ENCODE results near the gene CLSTN1. TPM values are rescaled to one million over a fixed set of nuclear protein-coding genes. Genes with fewer than 3 reads are reported as not detected.

CLSTN1 gene
- total and polyA plus RNA-seq, 5 experiments from 2014 or later, result 10.7 to 63.1 (median 32.3) TPM

Other genes with a start within 250 kb of the CLSTN1 start
- gene TMEM201, start 235.1 kb downstream of the CLSTN1 start, total RNA-seq, result 1 to 10 TPM; 8.8 to 9.2 TPM
- 1 to 10 TPM in 2 of 3 donors, under 1 TPM in 1; 0.73 to 2.2 (median 1.1) TPM for gene TMEM201, start 235.1 kb downstream of the CLSTN1 start, polyA plus RNA-seq
- gene PIK3CD, start 172.2 kb downstream of the CLSTN1 start, total RNA-seq, result 100 to 1,000 TPM; 334 to 343 TPM
- gene PIK3CD, start 172.2 kb downstream of the CLSTN1 start, polyA plus RNA-seq, result 100 to 1,000 TPM in 1 of 3 donors, 10 to 100 TPM in 2; 56.8 to 166 (median 87.4) TPM
- 1 to 10 TPM; 7.5 to 8.9 TPM for gene CTNNBIP1, start 86.3 kb upstream of the CLSTN1 start, total RNA-seq
- gene CTNNBIP1, start 86.3 kb upstream of the CLSTN1 start, polyA plus RNA-seq, result 10 to 100 TPM in 1 of 3 donors, 1 to 10 TPM in 2; 7.0 to 17.1 (median 9.9) TPM
- gene LZIC, start 119.4 kb upstream of the CLSTN1 start, total RNA-seq, result 10 to 100 TPM; 28.8 to 31.5 TPM
- gene LZIC, start 119.4 kb upstream of the CLSTN1 start, polyA plus RNA-seq, result 10 to 100 TPM; 34.2 to 39.8 (median 38.0) TPM
- 1 to 10 TPM; 8.1 to 9.3 TPM for gene NMNAT1, start 119.5 kb upstream of the CLSTN1 start, total RNA-seq
- gene NMNAT1, start 119.5 kb upstream of the CLSTN1 start, polyA plus RNA-seq, result 1 to 10 TPM; 3.4 to 7.3 (median 5.2) TPM
- gene RBP7, start 173.3 kb upstream of the CLSTN1 start, total RNA-seq, result not detected
- not detected for gene RBP7, start 173.3 kb upstream of the CLSTN1 start, polyA plus RNA-seq
- gene UBE4B, start 209.0 kb upstream of the CLSTN1 start, total RNA-seq, result 10 to 100 TPM; 40.0 to 45.3 TPM
- 10 to 100 TPM in 1 of 3 donors, 1 to 10 TPM in 2; 8.4 to 10.4 (median 9.6) TPM for gene UBE4B, start 209.0 kb upstream of the CLSTN1 start, polyA plus RNA-seq

Measured in naive thymus-derived CD8-positive, alpha-beta T cell (primary cell).